Measurements from ENCODE around the gene CDH4.

Gene CDH4

DNA sequence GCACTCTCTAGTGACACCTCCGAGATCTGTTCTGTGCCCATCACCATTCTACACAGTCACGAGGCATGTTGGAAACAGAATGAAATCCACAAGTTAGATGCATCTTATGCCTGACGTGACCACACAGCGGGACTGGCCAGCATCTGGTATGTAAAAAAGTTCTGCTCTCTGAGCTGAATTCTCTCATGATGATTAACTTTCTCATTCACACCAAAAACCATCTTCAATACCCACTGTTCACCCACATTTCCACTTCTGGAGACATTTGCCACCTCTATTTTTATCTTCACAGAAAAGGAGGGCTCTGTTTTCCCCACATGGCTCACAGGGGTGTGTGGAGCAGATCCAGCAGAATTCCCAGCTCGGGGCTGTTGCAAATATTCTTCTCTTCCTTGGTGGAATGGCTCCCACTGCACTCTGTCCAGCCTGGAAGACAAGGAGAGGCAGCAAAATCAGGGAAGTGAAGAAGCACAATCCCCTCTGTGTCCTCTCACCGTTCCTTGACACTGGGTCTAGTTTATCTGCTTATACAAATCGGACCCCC is 510.2 kb downstream of the CDH4 start:
- no peak overlapping the region for H3K9ac ChIP-seq (ENCODE audit: low read depth in 1 of 2, low read length in 2 of 2)
- no peak overlapping the region for H3K4me3 ChIP-seq (ENCODE audit: low read depth in 1 of 2, low read length in 2 of 2)
- H3K36me3 ChIP-seq (ENCODE audit: control insufficient read depth in 1 of 2, insufficient read depth in 2 of 2, low read length in 2 of 2) = no peaks in the 10 kb centered on the region
- H3K4me1 ChIP-seq (ENCODE audit: control insufficient read depth in 1 of 2, insufficient read depth in 2 of 2, low read length in 2 of 2) = no peaks in the 10 kb centered on the region
- no peaks in the 10 kb centered on the region for H3K9me3 ChIP-seq (ENCODE audit: control insufficient read depth in 1 of 2, low read length in 2 of 2)
- H3K27ac ChIP-seq (ENCODE audit: low read depth, low read length) = no peak overlapping the region
- no peaks in the 10 kb centered on the region for H3K27me3 ChIP-seq (ENCODE audit: control insufficient read depth in 1 of 2, insufficient read depth in 2 of 2, low read length in 2 of 2)

- Histone ChIP-seq H3K9me3 (ENCODE audit: control insufficient read depth in 1 of 2, low read length in 2 of 2) (no peaks in the 10 kb centered on the region), H3K36me3 (ENCODE audit: control insufficient read depth in 1 of 2, insufficient read depth in 2 of 2, low read length in 2 of 2) (no peaks in the 10 kb centered on the region), H3K27ac (ENCODE audit: low read depth, low read length) (no peak overlapping the region), H3K9ac (ENCODE audit: low read depth in 1 of 2, low read length in 2 of 2) (no peak overlapping the region), H3K27me3 (ENCODE audit: control insufficient read depth in 1 of 2, insufficient read depth in 2 of 2, low read length in 2 of 2) (no peaks in the 10 kb centered on the region), H3K4me1 (ENCODE audit: control insufficient read depth in 1 of 2, insufficient read depth in 2 of 2, low read length in 2 of 2) (no peaks in the 10 kb centered on the region), H3K4me3 (ENCODE audit: low read depth in 1 of 2, low read length in 2 of 2) (no peak overlapping the region)
These were observed 511.1 kb downstream of the CDH4 start for GRCh38 chr20:61762886-61763739.

- H3K4me1 ChIP-seq (ENCODE audit: control insufficient read depth in 1 of 2, insufficient read depth in 2 of 2, low read length in 2 of 2) = no peaks in the 10 kb centered on the region
- no peaks in the 10 kb centered on the region for H3K9me3 ChIP-seq (ENCODE audit: control insufficient read depth in 1 of 2, low read length in 2 of 2)
- H3K27ac ChIP-seq (ENCODE audit: low read depth, low read length) = no peak overlapping the region
- H3K27me3 ChIP-seq (ENCODE audit: control insufficient read depth in 1 of 2, insufficient read depth in 2 of 2, low read length in 2 of 2) = no peaks in the 10 kb centered on the region
- H3K36me3 ChIP-seq (ENCODE audit: control insufficient read depth in 1 of 2, insufficient read depth in 2 of 2, low read length in 2 of 2) = no peaks in the 10 kb centered on the region
- H3K4me3 ChIP-seq (ENCODE audit: low read depth in 1 of 2, low read length in 2 of 2) = no peak overlapping the region
- no peak overlapping the region for H3K9ac ChIP-seq (ENCODE audit: low read depth in 1 of 2, low read length in 2 of 2)
These were observed 511.8 kb downstream of the CDH4 start for GRCh38 chr20:61763740-61764400.

DNA sequence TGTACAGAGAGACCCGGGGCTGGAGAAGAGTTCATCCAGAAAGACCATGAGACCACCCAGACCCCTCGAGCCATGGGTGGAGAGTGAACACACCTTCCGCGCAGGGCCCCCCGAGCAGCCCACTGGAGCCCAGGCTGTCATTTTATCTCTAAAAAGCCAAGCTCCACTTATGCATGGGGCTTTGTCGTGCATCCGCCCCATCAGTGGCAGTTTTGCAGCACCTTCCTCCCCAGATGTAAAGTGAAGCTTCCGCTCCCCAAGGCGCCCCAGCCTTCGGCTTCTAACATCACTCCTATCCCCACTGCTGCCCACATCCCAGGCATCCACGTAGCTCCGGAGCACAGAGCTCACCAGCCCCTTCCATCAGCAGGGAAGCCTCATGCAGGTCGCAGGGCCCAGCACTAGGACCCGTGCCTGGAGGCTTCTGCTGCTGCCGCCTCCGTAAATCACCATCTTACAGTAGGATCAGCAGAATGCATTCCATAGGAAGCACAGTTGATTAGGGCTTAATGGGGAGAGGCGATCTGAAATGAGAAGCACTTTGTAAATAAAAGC is 512.5 kb downstream of the CDH4 start:
- H3K9me3 ChIP-seq (ENCODE audit: control insufficient read depth in 1 of 2, low read length in 2 of 2) = no peaks in the 10 kb centered on the region
- H3K27me3 ChIP-seq (ENCODE audit: control insufficient read depth in 1 of 2, insufficient read depth in 2 of 2, low read length in 2 of 2) = no peaks in the 10 kb centered on the region
- no peak overlapping the region for H3K27ac ChIP-seq (ENCODE audit: low read depth, low read length)
- H3K4me3 ChIP-seq (ENCODE audit: low read depth in 1 of 2, low read length in 2 of 2) = no peak overlapping the region
- H3K4me1 ChIP-seq (ENCODE audit: control insufficient read depth in 1 of 2, insufficient read depth in 2 of 2, low read length in 2 of 2) = no peaks in the 10 kb centered on the region
- H3K9ac ChIP-seq (ENCODE audit: low read depth in 1 of 2, low read length in 2 of 2) = no peak overlapping the region
- no peaks in the 10 kb centered on the region for H3K36me3 ChIP-seq (ENCODE audit: control insufficient read depth in 1 of 2, insufficient read depth in 2 of 2, low read length in 2 of 2)

DNA sequence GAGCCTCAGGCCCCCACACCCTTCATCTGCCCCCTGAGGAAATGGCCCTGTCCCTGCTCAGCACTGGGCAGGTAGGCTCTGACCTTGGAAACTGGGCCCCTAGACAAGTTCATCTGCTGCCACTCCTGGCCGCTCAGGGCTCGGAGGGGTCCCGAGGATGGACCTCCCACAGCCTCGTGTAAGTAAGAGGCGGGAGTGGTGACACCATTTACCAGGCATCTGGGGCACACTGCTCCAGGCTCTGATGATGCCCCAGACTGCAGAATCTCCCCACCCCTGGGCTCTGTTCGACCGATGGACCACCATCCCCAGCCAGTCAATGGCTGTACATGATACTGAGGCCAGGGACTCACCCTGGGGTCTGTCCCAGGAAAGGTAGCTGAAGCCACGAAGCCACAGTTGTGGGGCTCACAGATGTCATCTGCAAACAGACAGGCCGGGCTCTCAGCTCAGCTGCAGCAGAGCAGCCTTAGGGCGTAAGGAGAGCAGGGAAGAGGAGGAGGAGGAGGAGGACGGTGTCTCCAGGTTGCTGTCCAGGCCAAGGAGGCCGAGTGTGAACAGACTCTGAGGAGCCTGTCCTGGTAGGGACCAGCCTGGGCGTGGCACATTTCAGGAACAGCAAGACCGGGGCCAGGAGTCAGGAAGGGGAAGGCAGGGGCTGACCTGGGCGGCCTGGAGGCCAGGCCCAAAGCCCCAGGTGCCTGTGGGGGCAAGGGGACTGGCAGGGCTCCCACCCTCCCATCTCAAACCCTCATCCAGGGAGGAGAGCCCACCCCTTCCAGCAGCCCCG is 513.2 kb downstream of the CDH4 start:
- Histone ChIP-seq H3K4me1 (ENCODE audit: control insufficient read depth in 1 of 2, insufficient read depth in 2 of 2, low read length in 2 of 2) (no peaks in the 10 kb centered on the region), H3K9me3 (ENCODE audit: control insufficient read depth in 1 of 2, low read length in 2 of 2) (no peaks in the 10 kb centered on the region), H3K27me3 (ENCODE audit: control insufficient read depth in 1 of 2, insufficient read depth in 2 of 2, low read length in 2 of 2) (no peaks in the 10 kb centered on the region), H3K4me3 (ENCODE audit: low read depth in 1 of 2, low read length in 2 of 2) (no peak overlapping the region), H3K36me3 (ENCODE audit: control insufficient read depth in 1 of 2, insufficient read depth in 2 of 2, low read length in 2 of 2) (no peaks in the 10 kb centered on the region), H3K27ac (ENCODE audit: low read depth, low read length) (no peak overlapping the region), H3K9ac (ENCODE audit: low read depth in 1 of 2, low read length in 2 of 2) (no peak overlapping the region)

DNA sequence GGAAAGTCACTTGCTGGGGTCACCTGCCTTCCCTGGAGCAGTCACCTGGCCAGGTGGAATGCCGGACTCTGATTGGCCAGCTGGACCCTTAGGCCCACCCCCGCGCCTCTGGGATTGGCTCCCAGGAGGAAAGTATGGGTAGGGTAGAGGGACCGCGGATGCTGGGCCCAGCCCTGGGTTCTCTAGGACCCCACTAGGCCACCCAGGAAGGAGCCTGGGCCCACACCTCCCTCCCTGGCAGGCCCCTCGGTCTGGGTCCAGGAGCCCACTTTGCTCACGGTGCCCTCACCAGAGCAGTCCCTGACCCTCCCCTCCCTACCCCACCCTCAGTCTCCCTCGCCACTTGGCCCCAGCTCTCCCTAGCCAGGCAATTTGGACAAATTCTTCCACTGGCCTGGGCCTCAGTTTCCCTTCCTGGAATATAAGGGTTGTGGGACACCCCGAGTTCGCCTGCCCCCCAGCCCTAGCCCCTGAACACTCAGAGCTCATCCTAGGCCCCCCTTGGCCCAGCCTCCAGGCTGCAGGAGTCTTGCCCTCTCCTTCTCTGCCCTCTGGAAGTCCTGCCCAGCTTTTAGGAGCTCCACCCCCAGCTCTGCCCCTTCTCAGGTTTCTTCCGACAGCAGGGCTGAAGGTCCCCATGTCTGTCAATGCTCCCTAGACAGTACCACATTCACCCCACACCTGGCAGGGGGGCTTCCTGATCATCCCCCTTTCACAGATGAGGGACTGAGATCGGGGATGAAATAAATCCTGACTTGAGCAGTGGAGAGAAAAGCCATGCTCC is 514.0 kb downstream of the CDH4 start:
- no peak overlapping the region for H3K27ac ChIP-seq (ENCODE audit: low read depth, low read length)

GRCh38 chr20:61766921-61767610 is 515.0 kb downstream of the CDH4 start:
- H3K27me3 ChIP-seq (ENCODE audit: control insufficient read depth in 1 of 2, insufficient read depth in 2 of 2, low read length in 2 of 2) = no peaks in the 10 kb centered on the region

More for the DNA sequence above, 514.0 kb downstream of the CDH4 start:
- Histone ChIP-seq H3K9ac (ENCODE audit: low read depth in 1 of 2, low read length in 2 of 2) (no peak overlapping the region), H3K9me3 (ENCODE audit: control insufficient read depth in 1 of 2, low read length in 2 of 2) (no peaks in the 10 kb centered on the region), H3K27me3 (ENCODE audit: control insufficient read depth in 1 of 2, insufficient read depth in 2 of 2, low read length in 2 of 2) (no peaks in the 10 kb centered on the region), H3K36me3 (ENCODE audit: control insufficient read depth in 1 of 2, insufficient read depth in 2 of 2, low read length in 2 of 2) (no peaks in the 10 kb centered on the region), H3K4me1 (ENCODE audit: control insufficient read depth in 1 of 2, insufficient read depth in 2 of 2, low read length in 2 of 2) (no peaks in the 10 kb centered on the region), H3K4me3 (ENCODE audit: low read depth in 1 of 2, low read length in 2 of 2) (no peak overlapping the region)

GRCh38 chr20:61767761-61768494 is 515.9 kb downstream of the CDH4 start:
- Histone ChIP-seq H3K4me3 (ENCODE audit: low read depth in 1 of 2, low read length in 2 of 2) (no peak overlapping the region), H3K9ac (ENCODE audit: low read depth in 1 of 2, low read length in 2 of 2) (no peak overlapping the region), H3K27me3 (ENCODE audit: control insufficient read depth in 1 of 2, insufficient read depth in 2 of 2, low read length in 2 of 2) (no peaks in the 10 kb centered on the region), H3K4me1 (ENCODE audit: control insufficient read depth in 1 of 2, insufficient read depth in 2 of 2, low read length in 2 of 2) (no peaks in the 10 kb centered on the region), H3K27ac (ENCODE audit: low read depth, low read length) (no peak overlapping the region), H3K9me3 (ENCODE audit: control insufficient read depth in 1 of 2, low read length in 2 of 2) (no peaks in the 10 kb centered on the region), H3K36me3 (ENCODE audit: control insufficient read depth in 1 of 2, insufficient read depth in 2 of 2, low read length in 2 of 2) (no peaks in the 10 kb centered on the region)

More at GRCh38 chr20:61766921-61767610, 515.0 kb downstream of the CDH4 start:
- H3K4me3 ChIP-seq (ENCODE audit: low read depth in 1 of 2, low read length in 2 of 2) = no peak overlapping the region
- H3K27ac ChIP-seq (ENCODE audit: low read depth, low read length) = no peak overlapping the region
- H3K36me3 ChIP-seq (ENCODE audit: control insufficient read depth in 1 of 2, insufficient read depth in 2 of 2, low read length in 2 of 2) = no peaks in the 10 kb centered on the region
- no peaks in the 10 kb centered on the region for H3K9me3 ChIP-seq (ENCODE audit: control insufficient read depth in 1 of 2, low read length in 2 of 2)
- no peak overlapping the region for H3K9ac ChIP-seq (ENCODE audit: low read depth in 1 of 2, low read length in 2 of 2)
- no peaks in the 10 kb centered on the region for H3K4me1 ChIP-seq (ENCODE audit: control insufficient read depth in 1 of 2, insufficient read depth in 2 of 2, low read length in 2 of 2)
